ENCODE data around the gene PKP4. TPM values are rescaled to one million over a fixed set of nuclear protein-coding genes. Genes with fewer than 3 reads are reported as not detected.

PKP4 gene
- total and polyA plus RNA-seq, 2 donors (not counting 1 experiment from before 2014, with no cell fraction given), result 2.0 to 13.3 TPM

DNA sequence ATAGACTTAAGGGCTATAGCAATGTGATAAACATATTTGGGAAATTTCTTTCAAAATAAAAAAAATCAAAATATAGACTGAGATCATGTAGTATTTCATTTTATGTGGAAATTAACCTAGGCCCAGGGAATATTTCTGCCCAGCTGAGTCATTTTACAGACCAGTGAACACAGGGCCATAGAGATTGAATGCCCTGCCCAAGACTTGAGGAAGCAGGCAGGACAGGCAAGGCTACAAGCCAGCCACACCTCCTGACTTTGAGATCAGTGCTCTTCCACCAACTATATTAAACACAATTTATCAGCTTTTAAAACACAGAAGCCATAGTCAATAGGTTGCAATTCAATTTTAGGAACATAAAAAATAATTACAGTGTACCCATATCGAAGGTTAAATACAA, 13.1 kb upstream of the PKP4 start:
- no peaks in the 10 kb centered on the region for H3K27me3 ChIP-seq (replicated peaks in 1 of 4; ENCODE audit: control extremely low read depth in 1 of 4, control insufficient read depth in 3 of 4, insufficient read depth in 4 of 4, low read length in 3 of 4)
- ChIA-PET CTCF (no interaction called here), POLR2A (interaction anchor here (0.6 kb wide), 1 partner anchor 11 kb away, joined by 8 read pairs; no protein-coding TSS in a partner anchor)
- peaks cover 0 to 4% (median 0%) of the 10 kb centered on the region in 3 donors for H3K9me3 ChIP-seq (ENCODE audit: control extremely low read depth in 1 of 3, control insufficient read depth in 2 of 3, insufficient read depth in 1 of 3, low read length in 2 of 3)
- Mint-ChIP-seq H3K9me3 (ENCODE audit: insufficient read depth) (peaks cover 3% of the 10 kb centered on the region), H3K4me3 (no peak overlapping the region), H3K4me1 (no peaks in the 10 kb centered on the region), H3K27me3 (peaks cover 4% of the 10 kb centered on the region), H3K27ac (no peak overlapping the region)
- no peaks in the 10 kb centered on the region for H3K36me3 ChIP-seq (replicated peaks in 1 of 2; ENCODE audit: control extremely low read depth in 1 of 2, control insufficient read depth in 1 of 2, extremely low read depth in 1 of 2, insufficient read depth in 2 of 2, low read length in 1 of 2)
- ATAC-seq (ENCODE audit: low read depth), result no peak
- no peak overlapping the region for H3K9ac ChIP-seq (ENCODE audit: low read length)
- no peak overlapping the region for H3K27ac ChIP-seq (ENCODE audit: low read length in 2 of 2)
- DNase-seq, result no peak
- intact Hi-C loops (cut with micrococcal nuclease), result no loop called here
- no peak overlapping the region for H2AFZ ChIP-seq (ENCODE audit: insufficient read depth, low read depth, low read length, poor library complexity, severe bottlenecking)
- H3K4me2 ChIP-seq (replicated peaks; ENCODE audit: low read depth, low read length, poor library complexity, severe bottlenecking), result no peak overlapping the region
- no peak overlapping the region for H3K4me3 ChIP-seq (ENCODE audit: control extremely low read depth in 1 of 5, extremely low read depth in 1 of 5, insufficient read depth in 1 of 5, low read depth in 2 of 5, low read length in 4 of 5)
- no peaks in the 10 kb centered on the region for H3K79me2 ChIP-seq (ENCODE audit: control insufficient read depth, insufficient read depth, low read length)
- WGBS (ENCODE audit: insufficient coverage), result no CpG with 5 or more reads among the region's 1 CpG
- TF ChIP-seq EZH2 (IDR thresholded peaks at IDR 0.05; ENCODE audit: borderline replicate concordance, insufficient read depth, low read depth, low read length, poor library complexity, severe bottlenecking), result no peak
- TF ChIP-seq, protein P1, sequence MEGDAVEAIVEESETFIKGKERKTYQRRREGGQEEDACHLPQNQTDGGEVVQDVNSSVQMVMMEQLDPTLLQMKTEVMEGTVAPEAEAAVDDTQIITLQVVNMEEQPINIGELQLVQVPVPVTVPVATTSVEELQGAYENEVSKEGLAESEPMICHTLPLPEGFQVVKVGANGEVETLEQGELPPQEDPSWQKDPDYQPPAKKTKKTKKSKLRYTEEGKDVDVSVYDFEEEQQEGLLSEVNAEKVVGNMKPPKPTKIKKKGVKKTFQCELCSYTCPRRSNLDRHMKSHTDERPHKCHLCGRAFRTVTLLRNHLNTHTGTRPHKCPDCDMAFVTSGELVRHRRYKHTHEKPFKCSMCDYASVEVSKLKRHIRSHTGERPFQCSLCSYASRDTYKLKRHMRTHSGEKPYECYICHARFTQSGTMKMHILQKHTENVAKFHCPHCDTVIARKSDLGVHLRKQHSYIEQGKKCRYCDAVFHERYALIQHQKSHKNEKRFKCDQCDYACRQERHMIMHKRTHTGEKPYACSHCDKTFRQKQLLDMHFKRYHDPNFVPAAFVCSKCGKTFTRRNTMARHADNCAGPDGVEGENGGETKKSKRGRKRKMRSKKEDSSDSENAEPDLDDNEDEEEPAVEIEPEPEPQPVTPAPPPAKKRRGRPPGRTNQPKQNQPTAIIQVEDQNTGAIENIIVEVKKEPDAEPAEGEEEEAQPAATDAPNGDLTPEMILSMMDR (IDR thresholded peaks at IDR 0.05), result no peak
- no peaks in the 10 kb centered on the region for H3K4me1 ChIP-seq (ENCODE audit: control insufficient read depth in 2 of 2, insufficient read depth in 2 of 2, low read length in 2 of 2)
- no peaks in the 10 kb centered on the region for H4K20me1 ChIP-seq (ENCODE audit: control insufficient read depth, insufficient read depth, low read length, poor library complexity, severe bottlenecking)

DNA sequence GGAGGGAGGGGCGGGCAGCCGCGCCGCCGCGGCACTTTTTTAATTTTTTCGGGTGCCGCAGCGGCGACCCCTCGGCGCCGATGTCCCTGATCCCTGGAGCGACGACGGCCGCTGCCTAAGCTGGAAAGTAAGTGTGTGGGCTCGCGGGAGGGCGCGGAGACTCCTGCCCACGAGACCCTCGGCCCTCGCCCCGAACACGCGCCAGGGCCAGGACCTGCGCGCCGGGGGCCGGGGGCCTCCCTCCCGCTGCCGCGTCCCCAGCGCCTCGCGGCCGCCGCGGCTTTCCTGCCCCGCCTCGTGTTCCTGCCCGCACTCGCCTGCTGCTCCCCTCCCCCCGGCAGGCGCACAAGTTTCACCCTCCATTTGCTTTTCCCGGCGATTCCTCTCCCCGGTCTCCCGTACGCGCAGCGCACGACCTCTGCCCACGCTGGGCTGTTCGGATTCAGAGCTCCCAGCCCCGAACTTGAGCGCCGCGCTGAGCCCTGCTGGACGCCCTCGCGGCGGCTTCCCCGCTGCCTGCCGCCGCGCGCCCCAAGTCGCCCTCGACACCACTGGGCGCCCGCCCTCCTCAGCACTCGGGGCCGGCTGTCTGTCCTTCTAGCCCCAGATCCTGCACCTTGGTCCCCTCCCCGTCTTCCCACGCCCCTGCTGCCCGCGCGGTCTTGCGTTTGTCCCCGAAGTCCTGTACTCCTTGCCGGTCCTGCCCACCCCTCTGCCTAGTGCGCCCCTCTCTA, 507 bp downstream of the PKP4 start:
- Histone ChIP-seq H3K4me1 (ENCODE audit: control insufficient read depth in 2 of 2, insufficient read depth in 2 of 2, low read length in 2 of 2) (peaks cover 12 to 16% of the 10 kb centered on the region in 2 donors), H3K36me3 (replicated peaks in 1 of 2; ENCODE audit: control extremely low read depth in 1 of 2, control insufficient read depth in 1 of 2, extremely low read depth in 1 of 2, insufficient read depth in 2 of 2, low read length in 1 of 2) (no peaks in the 10 kb centered on the region), H3K9me3 (ENCODE audit: control extremely low read depth in 1 of 3, control insufficient read depth in 2 of 3, insufficient read depth in 1 of 3, low read length in 2 of 3) (no peaks in the 10 kb centered on the region), H4K20me1 (ENCODE audit: control insufficient read depth, insufficient read depth, low read length, poor library complexity, severe bottlenecking) (no peaks in the 10 kb centered on the region), H2AFZ (ENCODE audit: insufficient read depth, low read depth, low read length, poor library complexity, severe bottlenecking) (peak overlapping the region; percentile 90), H3K4me2 (replicated peaks; ENCODE audit: low read depth, low read length, poor library complexity, severe bottlenecking) (peak overlapping the region; percentile 93), H3K4me3 (ENCODE audit: control extremely low read depth in 1 of 5, extremely low read depth in 1 of 5, insufficient read depth in 1 of 5, low read depth in 2 of 5, low read length in 4 of 5) (peak overlapping the region; percentile 31 to 83 (median 69)), H3K79me2 (ENCODE audit: control insufficient read depth, insufficient read depth, low read length) (no peaks in the 10 kb centered on the region), H3K27ac (ENCODE audit: low read length in 2 of 2) (peak overlapping the region in 1 of 2 donors; percentile 7), H3K9ac (ENCODE audit: low read length) (peak overlapping the region; percentile 70), H3K27me3 (replicated peaks in 1 of 4; ENCODE audit: control extremely low read depth in 1 of 4, control insufficient read depth in 3 of 4, insufficient read depth in 4 of 4, low read length in 3 of 4) (peaks cover 0 to 25% (median 9%) of the 10 kb centered on the region in 4 experiments)
- peak overlapping the region; percentile 90 for H3K4me3 Mint-ChIP-seq
- ATAC-seq (ENCODE audit: low read depth), result peak; percentile 11
- WGBS (ENCODE audit: insufficient coverage), result under 1% methylated on average over 84 of the region's 84 CpGs
- no peak for TF ChIP-seq EZH2 (IDR thresholded peaks at IDR 0.05; ENCODE audit: borderline replicate concordance, insufficient read depth, low read depth, low read length, poor library complexity, severe bottlenecking)
- TF ChIP-seq, protein P1 (IDR thresholded peaks at IDR 0.05), result no peak
- intact Hi-C loops (cut with micrococcal nuclease), result loop anchor here (5.0 to 10.0 kb wide), 4 partner anchors 265 to 1445 kb away; partner anchors contain the start of genes ACVR1, LY75 and WDSUB1
- H3K4me1 Mint-ChIP-seq, result peaks cover 17% of the 10 kb centered on the region
- DNase-seq, result peak; percentile 68
- peak overlapping the region; percentile 69 for H3K27ac Mint-ChIP-seq
- no peaks in the 10 kb centered on the region for H3K9me3 Mint-ChIP-seq (ENCODE audit: insufficient read depth)
- ChIA-PET CTCF (interaction anchor here (0.6 to 1.7 kb wide), 2 partner anchors 10 to 277 kb away, joined by 6 read pairs; no protein-coding TSS in a partner anchor), POLR2A (no interaction called here)
- H3K27me3 Mint-ChIP-seq, result peaks cover 20% of the 10 kb centered on the region
